Chondrocyte (in vitro differentiated cells): Measurements from ENCODE around the gene DHH. TPM values are rescaled to one million over a fixed set of nuclear protein-coding genes. Genes with fewer than 3 reads are reported as not detected.
A peak's percentile ranks its signal among the peaks of the same experiment; 100 is the strongest.

Source experiments
- DNase-seq: peaks from one replicate; pipeline ENCODE4 v3.0.0; 2021; ENCODE audit warnings: mixed read lengths, low spot score
- H3K27ac Mint-ChIP-seq: one replicate; pipeline ENCODE4 v1.8.0; 2021; ENCODE audit warnings: mild to moderate bottlenecking, moderate library complexity, mixed read lengths; ENCODE audit not compliant: unreplicated experiment
- H3K27me3 Mint-ChIP-seq: 2 replicates; pipeline ENCODE4 v1.8.0; 2021; ENCODE audit warnings: low read depth, mixed read lengths
- H3K36me3 Mint-ChIP-seq: 2 replicates; pipeline ENCODE4 v1.8.0; 2021; ENCODE audit warnings: low read depth, mixed read lengths
- H3K4me1 Mint-ChIP-seq: 2 replicates; pipeline ENCODE4 v1.8.0; 2021; ENCODE audit warnings: low read depth, mild to moderate bottlenecking, mixed read lengths
- H3K4me3 Mint-ChIP-seq: one replicate; pipeline ENCODE4 v1.8.0; 2021; ENCODE audit warnings: mild to moderate bottlenecking, moderate library complexity, mixed read lengths; ENCODE audit not compliant: unreplicated experiment
- H3K9me3 Mint-ChIP-seq: 2 replicates; pipeline ENCODE4 v1.8.0; 2021; ENCODE audit warnings: low read depth, mixed read lengths
- total RNA-seq: library from RNA; stranded (reverse); gene quantifications from 3 replicates; pipeline ENCODE4 v1.2.1, GENCODE V29; 2021
- TF ChIP-seq, protein P1 (sequence below): fragments of 200-600 bp; sonication (generic); IDR thresholded peaks from 2 replicates; pipeline ENCODE4 v1.5.0; 2021; ENCODE audit warnings: antibody characterized with exemption, mild to moderate bottlenecking, moderate library complexity

DHH gene
- total RNA-seq, 1 donor from 2014 or later: not detected

- no peaks in the 10 kb centered on the region for H3K27me3 Mint-ChIP-seq
- peaks cover 41% of the 10 kb centered on the region for H3K36me3 Mint-ChIP-seq
- H3K9me3 Mint-ChIP-seq: no peaks in the 10 kb centered on the region
- peaks cover under 1% of the 10 kb centered on the region for H3K4me1 Mint-ChIP-seq
- H3K4me3 Mint-ChIP-seq: no peak overlapping the region
- TF ChIP-seq, protein P1, sequence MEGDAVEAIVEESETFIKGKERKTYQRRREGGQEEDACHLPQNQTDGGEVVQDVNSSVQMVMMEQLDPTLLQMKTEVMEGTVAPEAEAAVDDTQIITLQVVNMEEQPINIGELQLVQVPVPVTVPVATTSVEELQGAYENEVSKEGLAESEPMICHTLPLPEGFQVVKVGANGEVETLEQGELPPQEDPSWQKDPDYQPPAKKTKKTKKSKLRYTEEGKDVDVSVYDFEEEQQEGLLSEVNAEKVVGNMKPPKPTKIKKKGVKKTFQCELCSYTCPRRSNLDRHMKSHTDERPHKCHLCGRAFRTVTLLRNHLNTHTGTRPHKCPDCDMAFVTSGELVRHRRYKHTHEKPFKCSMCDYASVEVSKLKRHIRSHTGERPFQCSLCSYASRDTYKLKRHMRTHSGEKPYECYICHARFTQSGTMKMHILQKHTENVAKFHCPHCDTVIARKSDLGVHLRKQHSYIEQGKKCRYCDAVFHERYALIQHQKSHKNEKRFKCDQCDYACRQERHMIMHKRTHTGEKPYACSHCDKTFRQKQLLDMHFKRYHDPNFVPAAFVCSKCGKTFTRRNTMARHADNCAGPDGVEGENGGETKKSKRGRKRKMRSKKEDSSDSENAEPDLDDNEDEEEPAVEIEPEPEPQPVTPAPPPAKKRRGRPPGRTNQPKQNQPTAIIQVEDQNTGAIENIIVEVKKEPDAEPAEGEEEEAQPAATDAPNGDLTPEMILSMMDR: no peak
- H3K27ac Mint-ChIP-seq: no peak overlapping the region
- no peak for DNase-seq
These were observed 5.8 kb upstream of the DHH start for GRCh38 chr12:49100380-49100779.

DNA sequence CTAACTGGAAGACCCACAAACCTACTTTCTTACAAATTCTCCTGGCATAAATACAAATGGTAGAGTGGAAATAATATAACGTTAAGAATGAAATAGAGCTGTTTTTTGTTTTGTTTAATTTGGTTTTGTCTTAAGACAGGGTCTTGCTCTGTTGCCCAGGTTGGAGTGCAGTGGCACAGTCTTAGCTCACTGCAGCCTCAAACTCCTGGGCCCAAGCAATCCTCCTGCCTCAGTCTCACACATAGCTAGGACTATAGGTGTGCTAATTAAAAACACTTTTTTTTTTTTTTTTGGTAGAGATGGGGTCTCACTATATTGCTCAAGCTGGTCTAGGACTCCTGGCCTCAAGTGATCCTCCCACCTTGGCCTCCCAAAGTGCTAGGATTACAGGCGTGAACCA is 4.1 kb upstream of the DHH start:
- H3K27ac Mint-ChIP-seq: no peak overlapping the region
- H3K27me3 Mint-ChIP-seq: peaks cover 9% of the 10 kb centered on the region
- TF ChIP-seq, protein P1: no peak
- H3K9me3 Mint-ChIP-seq: no peaks in the 10 kb centered on the region
- no peak for DNase-seq
- peaks cover 37% of the 10 kb centered on the region for H3K36me3 Mint-ChIP-seq
- H3K4me3 Mint-ChIP-seq: no peak overlapping the region
- peaks cover 11% of the 10 kb centered on the region for H3K4me1 Mint-ChIP-seq

DNA sequence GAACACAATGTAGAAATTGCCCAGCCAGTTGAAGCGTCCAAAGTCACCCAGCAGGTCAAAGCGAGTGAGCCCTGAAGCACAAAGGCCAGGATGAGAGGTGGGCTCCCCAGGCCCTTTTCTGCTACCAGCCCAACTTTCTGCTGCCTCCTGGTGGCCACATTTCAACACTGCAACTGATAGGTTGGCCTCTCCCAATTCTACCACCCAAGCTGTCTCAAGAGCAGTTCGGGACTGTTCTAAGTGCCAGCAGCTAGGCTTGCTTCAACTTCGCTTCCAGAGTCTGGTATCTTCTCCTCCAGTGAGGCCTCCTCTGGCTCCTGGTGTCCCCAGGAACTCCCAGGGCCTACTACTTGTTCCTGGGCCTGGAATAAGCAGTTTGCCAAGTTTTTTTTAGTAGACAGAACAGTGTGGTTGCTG is 3.4 kb upstream of the DHH start:
- no peak for DNase-seq
- TF ChIP-seq, protein P1: peak; percentile 82
- Mint-ChIP-seq H3K36me3 (peaks cover 34% of the 10 kb centered on the region), H3K9me3 (no peaks in the 10 kb centered on the region), H3K27me3 (peaks cover 15% of the 10 kb centered on the region), H3K4me3 (no peak overlapping the region), H3K27ac (no peak overlapping the region), H3K4me1 (peaks cover 12% of the 10 kb centered on the region)

- H3K9me3 Mint-ChIP-seq: no peaks in the 10 kb centered on the region
- H3K27me3 Mint-ChIP-seq: peaks cover 15% of the 10 kb centered on the region
- TF ChIP-seq, protein P1: no peak
- peaks cover 12% of the 10 kb centered on the region for H3K4me1 Mint-ChIP-seq
- H3K27ac Mint-ChIP-seq: no peak overlapping the region
- H3K4me3 Mint-ChIP-seq: no peak overlapping the region
- DNase-seq: no peak
- H3K36me3 Mint-ChIP-seq: peaks cover 34% of the 10 kb centered on the region
These were observed 2.8 kb upstream of the DHH start for GRCh38 chr12:49097381-49097780.

- no peak overlapping the region for H3K27ac Mint-ChIP-seq
These were observed 369 bp upstream of the DHH start for GRCh38 chr12:49094975-49095365.

More at GRCh38 chr12:49094975-49095365, 369 bp upstream of the DHH start:
- Mint-ChIP-seq H3K36me3 (peaks cover 20% of the 10 kb centered on the region), H3K4me3 (no peak overlapping the region), H3K27me3 (peaks cover 24% of the 10 kb centered on the region), H3K9me3 (no peaks in the 10 kb centered on the region), H3K4me1 (peaks cover 25% of the 10 kb centered on the region)
- DNase-seq: no peak
- TF ChIP-seq, protein P1: no peak
